AG04449 (cell line): ENCODE data around the gene SDK2.
"Not testable (repeated sequence)": the region's sequence is repeated elsewhere in the genome, so short reads cannot be mapped to it uniquely, and the experiment has no call there.

Source experiments
- CTCF ChIA-PET: fragments of 350-600 bp; formaldehyde crosslinking; extraction: SDS; loops from one replicate; lab custom pipeline; 2021; ENCODE audit warnings: antibody characterized with exemption; lab: Yijun Ruan, JAX
- POLR2A ChIA-PET: fragments of 400-600, 350-600 bp; formaldehyde crosslinking; extraction: SDS; loops from one replicate; lab custom pipeline; 2020; ENCODE audit warnings: antibody characterized with exemption, inconsistent platforms; lab: Yijun Ruan, JAX
- DNase-seq: peaks from one replicate; pipeline ENCODE4 v3.0.0-alpha.2; 2010; ENCODE audit warnings: low read depth, low spot score
- H3K4me3 ChIP-seq: 2 replicates; pipeline ENCODE4 v1.5.1; 2011; ENCODE audit warnings: low read depth, mild to moderate bottlenecking, control low read depth, low read length
- CTCF ChIP-seq: IDR thresholded peaks from one replicate; pipeline ENCODE4 v1.5.1; 2011; ENCODE audit warnings: mild to moderate bottlenecking, moderate library complexity, low read length, control low read depth, inconsistent platforms; ENCODE audit not compliant: insufficient read depth; ENCODE audit errors: missing control alignments

The SDK2 gene

GRCh38 chr17:73313526-73314127 is 330.6 kb downstream of the SDK2 start:
- TF ChIP-seq CTCF = no peak
- ChIA-PET CTCF (interaction anchor here (1.2 to 1.3 kb wide), 2 partner anchors 8 to 58 kb away, joined by 3 to 4 read pairs; no protein-coding TSS in a partner anchor), POLR2A (no interaction called here)
- H3K4me3 ChIP-seq = no peak overlapping the region
- DNase-seq = no peak

GRCh38 chr17:73312887-73313286 is 331.4 kb downstream of the SDK2 start:
- POLR2A ChIA-PET, H3K4me3 ChIP-seq, DNase-seq: not testable (repeated sequence)
- CTCF ChIA-PET = interaction anchor here (1.2 to 6.3 kb wide), 3 partner anchors 28 to 57 kb away, joined by 4 to 33 read pairs (median 22); no protein-coding TSS in a partner anchor

- no peak for TF ChIP-seq CTCF
- POLR2A ChIA-PET = interaction anchor here (2.7 kb wide), 1 partner anchor 21 kb away, joined by 14 read pairs; no protein-coding TSS in a partner anchor
- DNase-seq = no peak
- CTCF ChIA-PET = interaction anchor here (1.0 to 6.3 kb wide), 10 partner anchors 8 to 62 kb away, joined by 3 to 33 read pairs (median 8); no protein-coding TSS in a partner anchor
- peak within 1 kb of the TSS; percentile 96 for H3K4me3 ChIP-seq
Measured at GRCh38 chr17:73311781-73312641, 332.2 kb downstream of the SDK2 start, which contains the start of gene CDC42EP4. Gene CDC42EP4, minus strand, starts transcription at chr17:73312001. Its CDS starts 25,501 bp downstream, at chr17:73286500.

- DNase-seq = no peak
- ChIA-PET CTCF (interaction anchor here (1.0 to 6.3 kb wide), 15 partner anchors 9 to 61 kb away, joined by 3 to 33 read pairs (median 7); no protein-coding TSS in a partner anchor), POLR2A (interaction anchor here (1.0 to 2.7 kb wide), 3 partner anchors 20 to 58 kb away, joined by 5 to 14 read pairs (median 8); no protein-coding TSS in a partner anchor)
- H3K4me3 ChIP-seq = peak overlapping the region; percentile 96
- TF ChIP-seq CTCF = no peak
Measured at GRCh38 chr17:73311428-73311780, 332.8 kb downstream of the SDK2 start.

- no peak for DNase-seq
- CTCF ChIA-PET = interaction anchor here (0.7 to 6.3 kb wide), 17 partner anchors 8 to 78 kb away, joined by 3 to 33 read pairs (median 7); a partner anchor contains a TSS
- POLR2A ChIA-PET = interaction anchor here (0.9 to 2.7 kb wide), 4 partner anchors 19 to 717 kb away, joined by 3 to 14 read pairs (median 6); no protein-coding TSS in a partner anchor
- TF ChIP-seq CTCF = no peak
- peak overlapping the region; percentile 96 for H3K4me3 ChIP-seq
Measured at GRCh38 chr17:73309727-73310596, 334.3 kb downstream of the SDK2 start.

- DNase-seq, POLR2A ChIA-PET, H3K4me3 ChIP-seq: not testable (repeated sequence)
- CTCF ChIA-PET = interaction anchor here (1.3 to 6.3 kb wide), 5 partner anchors 9 to 61 kb away, joined by 5 to 33 read pairs (median 17); no protein-coding TSS in a partner anchor
Measured at GRCh38 chr17:73308959-73309358, 335.3 kb downstream of the SDK2 start.
